OCI-LY7 (cell line): ENCODE measurements around the gene APPL2. TPM values are rescaled to one million over a fixed set of nuclear protein-coding genes. Genes with fewer than 3 reads are reported as not detected.

Experiments
- BruUV-seq: library from RNA; stranded (reverse); fragments of 400-500 nt; replicated peaks from 2 replicates; lab custom pipeline; 2021; lab: Mats Ljungman, UMichigan
- CTCF ChIA-PET: fragments of 300-600 bp; sonication (Branson Sonifier 250); formaldehyde crosslinking; loops from one replicate; lab custom pipeline; 2022; ENCODE audit warnings: antibody characterized with exemption; ENCODE audit not compliant: unreplicated experiment; lab: Charles Lee
- POLR2A ChIA-PET: fragments of 300-600 bp; sonication (Branson Sonifier 250); formaldehyde crosslinking; loops from one replicate; lab custom pipeline; 2022; ENCODE audit warnings: antibody characterized with exemption; lab: Charles Lee
- DNase-seq: peaks from one replicate; pipeline ENCODE4 v3.0.0-alpha.2; 2015; ENCODE audit warnings: low spot score
- H2AFZ ChIP-seq: fragments of 200-600 bp; sonication (generic), shearing (Covaris generic); 2 replicates; pipeline ENCODE4 v1.6.1; 2014; ENCODE audit warnings: mild to moderate bottlenecking, antibody characterized with exemption, low read length, moderate library complexity
- H3K27ac ChIP-seq: fragments of 200-600 bp; sonication (generic); 2 replicates; pipeline ENCODE4 v1.5.1; 2014; ENCODE audit warnings: mixed run types, low read depth, mild to moderate bottlenecking, moderate library complexity, low read length, inconsistent platforms; ENCODE audit not compliant: poor library complexity, severe bottlenecking
- H3K36me3 ChIP-seq: fragments of 200-600 bp; sonication (generic); 2 replicates; pipeline ENCODE4 v1.6.1; 2014; ENCODE audit warnings: mild to moderate bottlenecking, antibody characterized with exemption, low read length, moderate library complexity, mixed read lengths; ENCODE audit not compliant: insufficient read depth
- H3K4me1 ChIP-seq: fragments of 200-600 bp; sonication (generic); 2 replicates; pipeline ENCODE4 v1.5.1; 2014; ENCODE audit warnings: mild to moderate bottlenecking, low read length; ENCODE audit not compliant: insufficient read depth, poor library complexity, severe bottlenecking
- H3K4me2 ChIP-seq: fragments of 200-600 bp; sonication (generic); 2 replicates; pipeline ENCODE4 v1.6.1; 2014; ENCODE audit warnings: mild to moderate bottlenecking, low read length
- H3K4me3 ChIP-seq: fragments of 200-600 bp; sonication (generic); 2 replicates; pipeline ENCODE4 v1.5.1; 2014; ENCODE audit warnings: mild to moderate bottlenecking, low read depth, low read length; ENCODE audit not compliant: poor library complexity, severe bottlenecking
- H3K79me2 ChIP-seq: fragments of 200-600 bp; sonication (generic); 2 replicates; pipeline ENCODE4 v1.6.1; 2016; ENCODE audit warnings: low read depth, mild to moderate bottlenecking, low read length, moderate library complexity, mixed read lengths; ENCODE audit not compliant: insufficient read depth
- H3K9me2 ChIP-seq: fragments of 200-600 bp; sonication (generic); 2 replicates; pipeline ENCODE4 v1.6.1; 2016; ENCODE audit warnings: mild to moderate bottlenecking, low read length, mixed read lengths; ENCODE audit not compliant: insufficient read depth
- H3K9me3 ChIP-seq: fragments of 200-600 bp; sonication (generic); 2 replicates; pipeline ENCODE4 v1.6.1; 2014; ENCODE audit warnings: mild to moderate bottlenecking, mixed run types, low read length, mixed read lengths
- H4K20me1 ChIP-seq: fragments of 200-600 bp; sonication (generic); 2 replicates; pipeline ENCODE4 v1.6.1; 2014; ENCODE audit warnings: mild to moderate bottlenecking, antibody characterized with exemption, low read length, moderate library complexity, mixed read lengths; ENCODE audit not compliant: insufficient read depth
- EZH2phosphoT487 ChIP-seq: fragments of 200-600 bp; sonication (generic); IDR thresholded peaks from 2 replicates; pipeline ENCODE4 v1.6.1; 2018; ENCODE audit warnings: low read depth, borderline replicate concordance, mild to moderate bottlenecking, mixed run types, antibody characterized with exemption, low read length, moderate library complexity, mixed read lengths
- intact Hi-C: fragments of 100-400 bp; cut with micrococcal nuclease; formaldehyde crosslinking; loops from one replicate; pipeline ENCODE4 v1.10.0; 2022; ENCODE audit not compliant: unreplicated experiment
- total RNA-seq, 2 experiments: library from RNA; depleted of rRNA in 1 of 2; stranded (reverse); fragments of >200 nt in 1 of 2; shearing (Covaris generic) in 1 of 2; gene quantifications; 2 replicates each; pipeline ENCODE4 v1.2.3, GENCODE V29; 2014 to 2022
- TF ChIP-seq, protein P1 (sequence below): fragments of 200-600 bp; sonication (generic); conservative IDR thresholded peaks from 2 replicates; pipeline ENCODE4 v1.5.1; 2014; ENCODE audit warnings: mild to moderate bottlenecking, antibody characterized with exemption, low read length, moderate library complexity, mixed read lengths

The APPL2 gene
- total RNA-seq, 2 experiments from 2014 or later: 18.8 to 29.1 TPM

DNA sequence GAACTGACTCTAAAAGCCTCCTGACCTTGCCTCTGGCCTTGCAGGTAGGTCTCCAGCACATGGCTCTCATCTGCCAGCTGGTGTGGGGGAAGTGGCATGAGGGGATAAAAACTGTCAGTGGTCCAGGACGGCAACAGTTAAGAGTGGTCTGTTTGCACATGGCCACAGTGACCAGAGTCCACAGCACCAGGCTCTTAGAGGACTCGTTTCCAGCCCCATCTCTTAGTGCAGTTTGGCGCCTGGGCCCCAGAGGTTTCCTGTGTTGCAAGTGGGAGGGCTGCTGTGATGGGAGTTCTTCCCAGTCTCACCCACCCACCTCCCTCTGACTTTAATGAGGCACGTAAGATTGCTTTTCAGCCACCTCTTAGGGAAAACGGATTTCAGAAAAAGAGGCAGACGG lies 37.0 kb downstream of the APPL2 start:
- H3K9me2 ChIP-seq: no peaks in the 10 kb centered on the region
- no peak overlapping the region for H3K4me2 ChIP-seq
- no peak for DNase-seq
- H3K27ac ChIP-seq: no peak overlapping the region
- no peak overlapping the region for H2AFZ ChIP-seq
- peaks cover 31% of the 10 kb centered on the region; the same call in 1 of the 2 replicates for H3K36me3 ChIP-seq
- TF ChIP-seq, protein P1, sequence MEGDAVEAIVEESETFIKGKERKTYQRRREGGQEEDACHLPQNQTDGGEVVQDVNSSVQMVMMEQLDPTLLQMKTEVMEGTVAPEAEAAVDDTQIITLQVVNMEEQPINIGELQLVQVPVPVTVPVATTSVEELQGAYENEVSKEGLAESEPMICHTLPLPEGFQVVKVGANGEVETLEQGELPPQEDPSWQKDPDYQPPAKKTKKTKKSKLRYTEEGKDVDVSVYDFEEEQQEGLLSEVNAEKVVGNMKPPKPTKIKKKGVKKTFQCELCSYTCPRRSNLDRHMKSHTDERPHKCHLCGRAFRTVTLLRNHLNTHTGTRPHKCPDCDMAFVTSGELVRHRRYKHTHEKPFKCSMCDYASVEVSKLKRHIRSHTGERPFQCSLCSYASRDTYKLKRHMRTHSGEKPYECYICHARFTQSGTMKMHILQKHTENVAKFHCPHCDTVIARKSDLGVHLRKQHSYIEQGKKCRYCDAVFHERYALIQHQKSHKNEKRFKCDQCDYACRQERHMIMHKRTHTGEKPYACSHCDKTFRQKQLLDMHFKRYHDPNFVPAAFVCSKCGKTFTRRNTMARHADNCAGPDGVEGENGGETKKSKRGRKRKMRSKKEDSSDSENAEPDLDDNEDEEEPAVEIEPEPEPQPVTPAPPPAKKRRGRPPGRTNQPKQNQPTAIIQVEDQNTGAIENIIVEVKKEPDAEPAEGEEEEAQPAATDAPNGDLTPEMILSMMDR: no peak
- TF ChIP-seq EZH2phosphoT487: no peak
- POLR2A ChIA-PET: no interaction called here
- H3K79me2 ChIP-seq: no peaks in the 10 kb centered on the region
- no peaks in the 10 kb centered on the region for H3K9me3 ChIP-seq
- H3K4me1 ChIP-seq: no peaks in the 10 kb centered on the region
- intact Hi-C loops: no loop called here
- CTCF ChIA-PET: no interaction called here
- no peaks in the 10 kb centered on the region for H4K20me1 ChIP-seq
- H3K4me3 ChIP-seq: no peak overlapping the region
- BruUV-seq: no TSS peak

GRCh38 chr12:105196090-105196489 lies 39.9 kb downstream of the APPL2 start:
- intact Hi-C loops: no loop called here

DNA sequence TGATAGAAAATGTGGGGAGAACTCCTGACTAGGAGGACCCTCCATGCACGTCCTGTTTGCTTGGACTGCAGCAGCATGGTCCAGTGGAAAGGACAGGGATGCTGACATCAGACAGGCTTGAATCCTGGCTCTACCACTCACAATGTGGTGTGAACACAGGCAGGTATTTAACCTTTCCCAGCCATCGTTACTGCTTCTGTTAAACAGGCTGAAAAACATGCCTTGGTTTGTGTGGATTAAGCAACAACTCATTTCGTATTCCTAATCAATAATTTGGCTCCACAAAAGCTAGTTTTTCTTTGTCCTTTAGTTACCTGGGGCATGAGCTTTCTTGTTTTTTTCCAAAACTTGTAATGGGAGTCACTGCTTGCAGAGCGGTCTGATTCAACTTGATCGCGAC lies 41.0 kb downstream of the APPL2 start:
- Histone ChIP-seq H3K9me3 (no peaks in the 10 kb centered on the region), H3K4me3 (no peak overlapping the region), H4K20me1 (no peaks in the 10 kb centered on the region), H3K9me2 (no peaks in the 10 kb centered on the region), H3K4me2 (no peak overlapping the region), H2AFZ (no peak overlapping the region), H3K27ac (no peak overlapping the region), H3K79me2 (no peaks in the 10 kb centered on the region), H3K4me1 (no peaks in the 10 kb centered on the region), H3K36me3 (peaks cover 48% of the 10 kb centered on the region)
- POLR2A ChIA-PET: interaction anchor here (0.6 kb wide), 1 partner anchor 57 kb away, joined by 3 read pairs; no protein-coding TSS in a partner anchor
- DNase-seq: no peak
- no TSS peak for BruUV-seq
- intact Hi-C loops: no loop called here
- CTCF ChIA-PET: no interaction called here
- TF ChIP-seq, protein P1: no peak
- no peak for TF ChIP-seq EZH2phosphoT487

More at GRCh38 chr12:105196090-105196489, 39.9 kb downstream of the APPL2 start:
- TF ChIP-seq, protein P1: no peak
- no peak for TF ChIP-seq EZH2phosphoT487
- H3K4me1 ChIP-seq: no peaks in the 10 kb centered on the region
- no peak overlapping the region for H2AFZ ChIP-seq
- no peak for DNase-seq
- H3K79me2 ChIP-seq: no peaks in the 10 kb centered on the region
- ChIA-PET CTCF (no interaction called here), POLR2A (no interaction called here)
- no peaks in the 10 kb centered on the region for H3K9me3 ChIP-seq
- no peak overlapping the region for H3K4me2 ChIP-seq
- BruUV-seq: no TSS peak
- H3K4me3 ChIP-seq: no peak overlapping the region
- no peaks in the 10 kb centered on the region for H3K9me2 ChIP-seq
- H3K36me3 ChIP-seq: peaks cover 45% of the 10 kb centered on the region
- H3K27ac ChIP-seq: no peak overlapping the region
- H4K20me1 ChIP-seq: no peaks in the 10 kb centered on the region
